Retinal pigment epithelial cell (primary cell): ENCODE results near the gene RNPEPL1.

Source experiments
- DNase-seq: peaks from one replicate; pipeline ENCODE4 v3.0.0-alpha.2; 2010; ENCODE audit warnings: low read depth
- H3K4me3 ChIP-seq: 2 replicates; pipeline ENCODE4 v1.5.1; 2011; ENCODE audit warnings: mild to moderate bottlenecking, low read length, control low read depth, moderate library complexity
- TF ChIP-seq, protein P1 (sequence below): conservative IDR thresholded peaks from 2 replicates; pipeline ENCODE4 v1.5.1; 2011; ENCODE audit warnings: low read depth, low read length, control low read depth, inconsistent platforms

RNPEPL1 gene

DNA sequence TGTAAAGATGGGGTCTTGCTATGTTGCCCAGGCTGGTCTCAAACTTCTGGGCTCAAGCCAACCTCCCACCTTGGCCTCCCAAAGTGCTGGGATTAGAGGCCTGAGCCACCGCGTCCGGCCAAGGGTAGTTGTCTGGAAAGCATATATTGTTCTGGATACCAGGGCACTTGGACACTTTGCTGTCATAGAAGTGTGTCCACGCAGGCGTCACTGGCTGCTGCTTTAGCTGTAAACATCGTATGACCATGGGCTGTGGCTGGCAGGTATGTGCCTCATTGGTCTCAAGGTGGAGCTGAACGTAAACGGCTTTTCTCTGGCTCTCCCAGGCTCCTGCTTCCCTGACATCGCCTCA lies 53.8 kb downstream of the RNPEPL1 start:
- H3K4me3 ChIP-seq = no peak overlapping the region
- TF ChIP-seq, protein P1, sequence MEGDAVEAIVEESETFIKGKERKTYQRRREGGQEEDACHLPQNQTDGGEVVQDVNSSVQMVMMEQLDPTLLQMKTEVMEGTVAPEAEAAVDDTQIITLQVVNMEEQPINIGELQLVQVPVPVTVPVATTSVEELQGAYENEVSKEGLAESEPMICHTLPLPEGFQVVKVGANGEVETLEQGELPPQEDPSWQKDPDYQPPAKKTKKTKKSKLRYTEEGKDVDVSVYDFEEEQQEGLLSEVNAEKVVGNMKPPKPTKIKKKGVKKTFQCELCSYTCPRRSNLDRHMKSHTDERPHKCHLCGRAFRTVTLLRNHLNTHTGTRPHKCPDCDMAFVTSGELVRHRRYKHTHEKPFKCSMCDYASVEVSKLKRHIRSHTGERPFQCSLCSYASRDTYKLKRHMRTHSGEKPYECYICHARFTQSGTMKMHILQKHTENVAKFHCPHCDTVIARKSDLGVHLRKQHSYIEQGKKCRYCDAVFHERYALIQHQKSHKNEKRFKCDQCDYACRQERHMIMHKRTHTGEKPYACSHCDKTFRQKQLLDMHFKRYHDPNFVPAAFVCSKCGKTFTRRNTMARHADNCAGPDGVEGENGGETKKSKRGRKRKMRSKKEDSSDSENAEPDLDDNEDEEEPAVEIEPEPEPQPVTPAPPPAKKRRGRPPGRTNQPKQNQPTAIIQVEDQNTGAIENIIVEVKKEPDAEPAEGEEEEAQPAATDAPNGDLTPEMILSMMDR = no peak
- DNase-seq = no peak

DNA sequence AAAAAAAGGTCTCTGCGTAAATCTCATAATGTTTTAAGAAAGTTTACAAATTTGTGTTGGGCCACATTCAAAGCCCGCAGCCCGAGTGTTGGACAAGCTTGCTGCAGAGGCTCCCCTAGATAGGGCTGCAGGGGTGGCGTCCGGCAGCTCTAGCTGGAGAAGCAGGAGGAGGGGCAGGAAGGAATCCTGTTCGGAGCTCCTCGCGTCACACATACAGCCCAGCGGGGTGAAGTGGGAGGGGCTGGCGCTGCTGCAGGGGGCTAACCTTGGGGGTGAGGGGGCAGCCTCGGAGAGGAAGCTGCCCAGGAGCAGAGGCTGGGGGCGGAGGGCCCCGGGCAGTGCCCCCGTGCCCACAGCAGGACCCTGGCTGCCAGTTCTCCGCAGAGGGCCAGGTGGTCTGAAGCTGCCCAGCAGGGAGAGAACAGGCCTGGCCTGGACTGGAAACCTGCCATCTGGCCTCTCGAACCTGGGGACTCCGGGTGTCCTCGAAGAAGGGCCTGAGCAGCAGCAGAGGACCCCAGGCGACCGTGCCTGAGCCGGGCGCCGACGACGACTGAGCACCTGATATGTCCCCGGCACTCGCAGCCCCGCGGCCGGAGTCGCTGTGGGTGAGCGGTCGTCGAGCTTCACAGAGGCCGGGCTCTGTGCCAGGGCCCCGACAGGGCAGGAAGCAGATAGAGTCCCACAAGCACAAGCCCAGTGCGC lies 54.4 kb downstream of the RNPEPL1 start:
- no peak for DNase-seq

DNA sequence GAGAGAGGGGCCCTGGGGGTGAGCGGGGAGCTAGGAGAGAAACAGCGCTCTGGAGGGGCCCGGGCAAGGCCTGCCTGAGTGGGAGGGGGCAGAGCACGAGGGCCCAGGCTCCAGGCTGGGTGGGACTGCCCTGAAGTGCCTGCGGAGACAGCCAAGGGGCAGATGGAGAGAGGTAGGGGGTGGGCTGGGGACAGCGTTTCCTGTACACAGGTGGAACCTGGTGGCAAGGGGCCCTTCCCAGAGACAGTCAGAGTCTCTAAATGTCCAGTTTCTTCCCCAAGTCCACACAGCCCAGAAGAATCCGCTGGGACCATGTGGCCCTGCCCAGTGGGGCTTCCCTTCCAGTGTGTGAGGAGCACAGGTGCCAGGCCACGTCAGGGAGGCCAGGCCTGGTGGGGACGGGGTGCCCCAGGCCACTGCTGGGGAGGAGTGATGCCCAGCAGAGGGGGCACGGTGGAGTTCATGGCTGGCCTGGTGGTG lies 55.3 kb downstream of the RNPEPL1 start:
- TF ChIP-seq, protein P1 = no peak
- DNase-seq = no peak
- no peak overlapping the region for H3K4me3 ChIP-seq

More for the DNA sequence above, 54.4 kb downstream of the RNPEPL1 start:
- TF ChIP-seq, protein P1 = no peak
- H3K4me3 ChIP-seq = no peak overlapping the region

DNA sequence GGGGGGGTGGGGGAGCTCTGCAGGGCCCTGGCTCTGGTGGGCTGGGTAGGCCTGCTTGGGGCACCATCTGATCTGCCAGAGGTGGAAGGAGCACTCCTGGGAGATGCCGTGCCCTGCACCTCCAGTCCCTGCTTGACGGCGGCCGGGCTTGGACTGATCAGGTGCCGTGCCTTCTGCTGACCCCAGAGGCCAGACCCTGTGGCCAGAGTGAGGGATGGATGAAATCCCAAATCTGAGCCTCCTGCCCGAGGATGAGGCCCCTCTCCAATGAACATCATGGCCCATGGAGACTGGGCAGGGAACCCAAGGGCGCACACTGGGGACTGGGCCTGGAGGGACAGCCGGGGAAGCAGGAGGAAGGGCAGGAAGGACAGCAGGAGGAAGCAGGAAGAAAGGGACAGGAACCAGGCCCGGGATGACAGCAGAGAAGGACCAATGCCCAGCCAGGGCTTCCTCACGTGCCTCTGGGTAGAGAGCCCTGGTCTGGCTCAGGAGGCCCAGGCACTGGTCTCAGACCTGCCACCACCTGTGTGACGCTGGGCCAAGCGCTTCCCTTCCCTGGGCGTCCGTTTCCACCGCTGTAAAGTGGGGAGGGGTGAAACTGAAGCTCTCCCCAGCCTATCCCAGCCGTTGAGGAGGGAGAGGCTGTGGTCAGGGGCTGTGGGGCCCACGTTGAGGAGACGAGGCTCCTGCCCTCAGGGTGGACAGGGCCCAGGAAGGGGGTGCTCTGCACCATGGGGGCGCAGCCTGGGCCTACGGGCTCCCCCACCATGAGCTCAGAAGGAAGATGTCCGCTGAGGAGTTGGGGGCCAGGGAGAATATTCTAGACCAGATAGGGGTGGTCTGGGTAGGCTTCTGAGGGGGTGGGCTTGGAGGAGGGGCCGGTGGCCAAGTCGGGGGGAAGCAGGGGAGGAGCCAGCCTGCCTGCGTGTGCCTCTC lies 56.0 kb downstream of the RNPEPL1 start:
- TF ChIP-seq, protein P1 = no peak
- H3K4me3 ChIP-seq = no peak overlapping the region
- no peak for DNase-seq

DNA sequence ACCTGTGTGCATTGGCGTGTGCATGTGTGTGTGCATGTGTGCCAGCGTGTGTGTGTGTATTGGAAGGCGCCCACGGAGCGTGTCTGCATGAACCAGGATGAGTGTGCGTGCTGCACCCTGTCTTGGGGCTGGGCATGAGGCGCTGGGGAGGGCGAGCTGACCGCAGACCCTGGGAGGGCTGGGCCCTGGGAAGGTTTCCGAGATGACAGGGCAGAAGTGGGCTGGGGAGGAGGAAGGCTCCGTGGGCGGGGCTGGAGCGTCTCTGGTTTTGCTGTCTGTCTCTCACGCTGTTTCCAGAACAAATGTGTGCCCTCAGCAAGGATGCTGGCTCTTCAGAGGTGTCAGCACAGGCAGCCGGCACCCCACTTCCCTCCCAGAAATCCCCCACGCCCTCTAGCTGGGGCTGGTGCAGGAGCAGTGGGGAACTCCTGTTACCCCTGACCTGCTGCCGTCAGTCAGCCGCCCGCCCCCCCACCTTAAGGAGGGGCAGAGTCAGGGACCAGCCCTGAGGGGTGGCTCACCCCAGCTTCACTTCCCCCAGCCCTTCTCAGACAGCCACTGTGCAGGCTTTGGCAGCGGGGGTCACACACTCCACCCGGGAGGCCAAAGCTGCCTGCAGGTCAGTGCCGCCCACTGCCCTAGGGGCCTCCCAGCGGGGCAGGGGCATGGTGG lies 56.8 kb downstream of the RNPEPL1 start, which contains the start of gene GPR35:
Gene GPR35, plus strand, starts transcription at position 531 of the 672 bp plus-strand sequence. CDS start 4,473 bp downstream, outside the sequence.
- DNase-seq = no peak
- TF ChIP-seq, protein P1 = no peak
- no peak within 1 kb of the TSS for H3K4me3 ChIP-seq

DNA sequence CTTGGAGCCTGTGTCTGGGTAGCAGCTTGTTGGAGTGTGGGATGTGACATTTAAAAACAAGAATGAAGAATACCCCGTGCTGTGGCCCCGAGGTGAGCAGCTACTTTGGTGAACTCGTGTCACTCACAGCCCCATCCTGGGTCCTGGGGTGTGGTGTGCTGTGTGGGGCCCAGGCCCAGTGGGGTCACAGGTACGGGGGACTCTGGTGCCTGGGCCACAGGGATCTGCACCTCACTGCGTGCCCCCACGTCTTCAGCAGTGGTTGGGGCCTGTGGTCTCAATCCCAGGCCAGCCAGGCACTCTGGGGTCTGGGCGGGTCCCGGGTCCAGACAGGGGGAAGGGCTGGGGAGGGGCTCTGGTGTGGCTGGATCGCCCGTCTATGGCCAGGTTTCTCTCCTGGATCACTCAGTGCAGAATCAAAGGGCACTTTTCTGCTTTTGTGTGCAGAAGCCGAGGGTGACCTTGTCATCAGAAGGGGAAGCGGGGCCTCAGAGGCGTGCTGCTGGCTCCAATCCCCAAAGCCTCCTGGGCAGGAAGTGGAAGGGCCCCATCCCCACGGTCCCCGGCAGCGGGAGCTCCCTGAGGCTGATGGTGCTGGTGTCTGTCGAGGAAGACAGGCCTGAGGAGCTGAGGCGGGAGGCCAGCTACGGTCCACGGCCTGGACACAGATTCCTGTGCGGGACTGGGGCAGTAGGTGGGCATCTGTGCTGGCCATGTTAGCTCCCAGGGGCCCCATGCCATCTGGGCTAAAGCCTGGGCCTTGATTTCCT lies 58.4 kb downstream of the RNPEPL1 start:
- TF ChIP-seq, protein P1 = no peak
- H3K4me3 ChIP-seq = no peak overlapping the region
- DNase-seq = no peak
